PFSK-1 (cell line): ENCODE results near the gene SLAMF7.

Experiments
- REST ChIP-seq, 2 experiments: IDR thresholded peaks; 2 replicates each; pipeline versions ENCODE4 v1.6.1 to v1.8.0; 2011 to 2012; ENCODE audit warnings: low read depth in 2 of 2, low read length in 2 of 2, control low read depth in 1 of 2, inconsistent platforms in 1 of 2, mild to moderate bottlenecking in 1 of 2, moderate library complexity in 1 of 2; ENCODE audit not compliant: insufficient read depth in 1 of 2
- TAF1 ChIP-seq: IDR thresholded peaks from 2 replicates; pipeline ENCODE4 v1.6.1; 2012; ENCODE audit warnings: low read length, control low read depth, borderline replicate concordance; ENCODE audit not compliant: insufficient read depth

- TF ChIP-seq REST (IDR thresholded peaks at IDR 0.05; ENCODE audit: insufficient read depth in 1 of 2, low read depth in 2 of 2, low read length in 2 of 2) = no peak
- no peak for TF ChIP-seq TAF1
Observed at GRCh38 chr1:160789051-160789701, 50.1 kb downstream of the SLAMF7 start.
